Measurements from ENCODE around the gene IZUMO1. TPM values are rescaled to one million over a fixed set of nuclear protein-coding genes. Genes with fewer than 3 reads are reported as not detected.

The IZUMO1 gene
- total and polyA plus RNA-seq, 2 of the 13 experiments (the other 11 are each of a cell fraction or from before 2014, with no cell fraction given), result 0.07 to 0.22 TPM

DNA sequence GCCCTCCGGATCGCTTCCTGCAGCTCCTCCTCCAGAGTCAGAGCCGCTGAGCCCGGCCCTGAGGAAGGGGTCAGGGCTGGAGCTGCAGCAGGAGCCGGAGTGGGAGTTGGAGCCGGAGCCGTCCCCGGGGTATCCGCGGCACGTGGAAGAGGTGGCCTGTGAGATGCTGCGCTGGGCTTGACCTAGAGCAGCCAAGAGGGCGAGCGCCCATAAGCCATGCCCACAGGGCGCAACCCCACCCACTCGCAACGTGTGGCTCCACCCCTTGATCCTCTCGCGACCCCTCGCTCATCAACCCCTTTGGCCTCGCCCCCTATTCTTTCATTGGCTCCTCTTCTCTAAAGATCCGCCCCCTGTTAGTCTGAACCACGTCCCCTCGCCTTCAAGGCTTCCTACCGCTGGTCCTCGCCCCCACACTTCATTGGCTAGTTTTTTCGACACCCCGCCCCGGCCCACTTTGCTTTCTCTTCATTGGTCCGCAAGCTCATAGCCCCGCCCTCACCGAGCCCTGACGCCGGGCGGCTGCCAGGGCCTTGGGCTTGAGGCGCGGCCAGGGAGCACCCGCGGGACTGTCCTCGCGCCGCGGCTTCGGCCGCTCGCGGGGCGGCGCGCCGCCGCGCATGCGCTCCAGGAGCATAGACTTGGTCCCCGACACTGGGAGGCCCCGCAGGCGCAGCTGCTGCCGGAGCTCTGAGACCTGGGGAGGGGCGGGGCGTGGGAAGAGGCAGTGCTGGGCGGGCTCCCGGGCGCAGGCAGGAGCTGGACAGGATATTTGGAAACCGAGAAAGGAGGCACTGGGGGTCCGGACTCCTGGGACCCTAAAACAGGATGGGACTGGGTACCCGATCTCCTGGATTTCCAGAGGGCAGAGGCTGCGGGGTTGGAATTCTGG lies 32.6 kb downstream of the IZUMO1 start (continued):
- TF ChIP-seq, protein P1, sequence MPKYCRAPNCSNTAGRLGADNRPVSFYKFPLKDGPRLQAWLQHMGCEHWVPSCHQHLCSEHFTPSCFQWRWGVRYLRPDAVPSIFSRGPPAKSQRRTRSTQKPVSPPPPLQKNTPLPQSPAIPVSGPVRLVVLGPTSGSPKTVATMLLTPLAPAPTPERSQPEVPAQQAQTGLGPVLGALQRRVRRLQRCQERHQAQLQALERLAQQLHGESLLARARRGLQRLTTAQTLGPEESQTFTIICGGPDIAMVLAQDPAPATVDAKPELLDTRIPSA (CRISPR knock-in tag; IDR thresholded peaks at IDR 0.05; ENCODE audit: borderline replicate concordance), result no peak
- TF ChIP-seq, protein P2, sequence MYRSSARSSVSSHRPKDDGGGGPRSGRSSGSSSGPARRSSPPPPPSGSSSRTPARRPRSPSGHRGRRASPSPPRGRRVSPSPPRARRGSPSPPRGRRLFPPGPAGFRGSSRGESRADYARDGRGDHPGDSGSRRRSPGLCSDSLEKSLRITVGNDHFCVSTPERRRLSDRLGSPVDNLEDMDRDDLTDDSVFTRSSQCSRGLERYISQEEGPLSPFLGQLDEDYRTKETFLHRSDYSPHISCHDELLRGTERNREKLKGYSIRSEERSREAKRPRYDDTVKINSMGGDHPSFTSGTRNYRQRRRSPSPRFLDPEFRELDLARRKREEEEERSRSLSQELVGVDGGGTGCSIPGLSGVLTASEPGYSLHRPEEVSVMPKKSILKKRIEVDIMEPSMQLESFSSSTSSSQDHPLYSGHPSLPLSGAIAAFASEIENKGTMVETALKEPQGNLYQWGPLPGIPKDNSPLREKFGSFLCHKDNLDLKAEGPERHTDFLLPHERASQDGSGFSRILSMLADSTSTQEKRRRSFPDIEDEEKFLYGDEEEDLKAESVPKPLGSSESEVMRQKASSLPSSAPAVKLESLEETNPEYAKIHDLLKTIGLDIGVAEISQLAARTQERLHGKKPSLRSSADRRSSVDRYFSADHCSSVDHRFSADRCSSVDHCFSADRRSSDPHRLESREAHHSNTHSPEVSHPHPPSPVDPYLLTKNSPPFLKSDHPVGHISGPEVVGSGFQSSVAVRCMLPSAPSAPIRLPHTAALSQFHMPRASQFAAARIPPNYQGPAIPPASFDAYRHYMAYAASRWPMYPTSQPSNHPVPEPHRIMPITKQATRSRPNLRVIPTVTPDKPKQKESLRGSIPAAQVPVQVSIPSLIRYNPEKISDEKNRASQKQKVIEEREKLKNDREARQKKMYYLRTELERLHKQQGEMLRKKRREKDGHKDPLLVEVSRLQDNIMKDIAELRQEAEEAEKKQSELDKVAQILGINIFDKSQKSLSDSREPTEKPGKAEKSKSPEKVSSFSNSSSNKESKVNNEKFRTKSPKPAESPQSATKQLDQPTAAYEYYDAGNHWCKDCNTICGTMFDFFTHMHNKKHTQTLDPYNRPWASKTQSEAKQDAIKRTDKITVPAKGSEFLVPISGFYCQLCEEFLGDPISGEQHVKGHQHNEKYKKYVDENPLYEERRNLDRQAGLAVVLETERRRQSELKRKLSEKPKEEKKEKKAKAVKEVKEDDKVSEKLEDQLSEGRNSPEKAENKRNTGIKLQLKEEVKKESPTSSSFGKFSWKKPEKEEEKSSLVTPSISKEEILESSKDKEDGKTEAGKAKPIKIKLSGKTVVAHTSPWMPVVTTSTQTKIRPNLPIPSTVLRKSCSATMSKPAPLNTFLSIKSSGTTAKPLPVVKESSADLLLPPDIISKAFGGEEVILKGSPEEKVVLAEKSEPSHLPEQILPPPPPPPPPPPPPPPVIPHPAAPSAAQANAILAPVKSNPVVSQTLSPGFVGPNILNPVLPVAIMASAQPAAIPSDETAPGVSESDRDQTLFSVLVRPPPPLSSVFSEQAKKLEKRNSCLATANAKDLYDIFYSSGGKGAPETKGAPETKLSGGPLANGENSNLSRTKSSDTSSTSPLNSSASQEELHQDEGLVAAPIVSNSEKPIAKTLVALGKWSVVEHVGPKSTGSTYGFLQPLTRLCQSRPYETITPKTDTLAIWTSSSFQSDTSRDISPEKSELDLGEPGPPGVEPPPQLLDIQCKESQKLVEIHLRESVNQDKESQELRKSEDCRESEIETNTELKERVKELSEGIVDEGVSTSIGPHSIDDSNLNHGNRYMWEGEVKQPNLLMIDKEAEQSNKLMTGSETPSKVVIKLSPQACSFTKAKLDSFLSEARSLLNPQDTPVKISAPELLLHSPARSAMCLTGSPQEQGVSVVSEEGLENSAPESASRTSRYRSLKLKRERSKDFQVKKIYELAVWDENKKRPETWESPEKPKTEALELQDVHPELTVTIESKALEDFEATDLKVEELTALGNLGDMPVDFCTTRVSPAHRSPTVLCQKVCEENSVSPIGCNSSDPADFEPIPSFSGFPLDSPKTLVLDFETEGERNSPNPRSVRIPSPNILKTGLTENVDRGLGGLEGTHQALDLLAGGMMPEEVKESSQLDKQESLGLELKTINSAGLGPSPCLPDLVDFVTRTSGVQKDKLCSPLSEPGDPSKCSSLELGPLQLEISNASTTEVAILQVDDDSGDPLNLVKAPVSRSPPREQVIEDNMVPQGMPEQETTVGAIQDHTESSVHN (CRISPR knock-in tag; IDR thresholded peaks at IDR 0.05), result no peak; the same call in 1 of the 2 replicates
- TF ChIP-seq, protein P3, sequence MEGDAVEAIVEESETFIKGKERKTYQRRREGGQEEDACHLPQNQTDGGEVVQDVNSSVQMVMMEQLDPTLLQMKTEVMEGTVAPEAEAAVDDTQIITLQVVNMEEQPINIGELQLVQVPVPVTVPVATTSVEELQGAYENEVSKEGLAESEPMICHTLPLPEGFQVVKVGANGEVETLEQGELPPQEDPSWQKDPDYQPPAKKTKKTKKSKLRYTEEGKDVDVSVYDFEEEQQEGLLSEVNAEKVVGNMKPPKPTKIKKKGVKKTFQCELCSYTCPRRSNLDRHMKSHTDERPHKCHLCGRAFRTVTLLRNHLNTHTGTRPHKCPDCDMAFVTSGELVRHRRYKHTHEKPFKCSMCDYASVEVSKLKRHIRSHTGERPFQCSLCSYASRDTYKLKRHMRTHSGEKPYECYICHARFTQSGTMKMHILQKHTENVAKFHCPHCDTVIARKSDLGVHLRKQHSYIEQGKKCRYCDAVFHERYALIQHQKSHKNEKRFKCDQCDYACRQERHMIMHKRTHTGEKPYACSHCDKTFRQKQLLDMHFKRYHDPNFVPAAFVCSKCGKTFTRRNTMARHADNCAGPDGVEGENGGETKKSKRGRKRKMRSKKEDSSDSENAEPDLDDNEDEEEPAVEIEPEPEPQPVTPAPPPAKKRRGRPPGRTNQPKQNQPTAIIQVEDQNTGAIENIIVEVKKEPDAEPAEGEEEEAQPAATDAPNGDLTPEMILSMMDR (CRISPR knock-in tag; IDR thresholded peaks at IDR 0.05), result peak; percentile 23; the same call in 1 of the 2 replicates
- no peak for TF ChIP-seq HNRNPK (IDR thresholded peaks at IDR 0.05; ENCODE audit: low read depth, low read length, poor library complexity, severe bottlenecking)
- TF ChIP-seq, protein P4, sequence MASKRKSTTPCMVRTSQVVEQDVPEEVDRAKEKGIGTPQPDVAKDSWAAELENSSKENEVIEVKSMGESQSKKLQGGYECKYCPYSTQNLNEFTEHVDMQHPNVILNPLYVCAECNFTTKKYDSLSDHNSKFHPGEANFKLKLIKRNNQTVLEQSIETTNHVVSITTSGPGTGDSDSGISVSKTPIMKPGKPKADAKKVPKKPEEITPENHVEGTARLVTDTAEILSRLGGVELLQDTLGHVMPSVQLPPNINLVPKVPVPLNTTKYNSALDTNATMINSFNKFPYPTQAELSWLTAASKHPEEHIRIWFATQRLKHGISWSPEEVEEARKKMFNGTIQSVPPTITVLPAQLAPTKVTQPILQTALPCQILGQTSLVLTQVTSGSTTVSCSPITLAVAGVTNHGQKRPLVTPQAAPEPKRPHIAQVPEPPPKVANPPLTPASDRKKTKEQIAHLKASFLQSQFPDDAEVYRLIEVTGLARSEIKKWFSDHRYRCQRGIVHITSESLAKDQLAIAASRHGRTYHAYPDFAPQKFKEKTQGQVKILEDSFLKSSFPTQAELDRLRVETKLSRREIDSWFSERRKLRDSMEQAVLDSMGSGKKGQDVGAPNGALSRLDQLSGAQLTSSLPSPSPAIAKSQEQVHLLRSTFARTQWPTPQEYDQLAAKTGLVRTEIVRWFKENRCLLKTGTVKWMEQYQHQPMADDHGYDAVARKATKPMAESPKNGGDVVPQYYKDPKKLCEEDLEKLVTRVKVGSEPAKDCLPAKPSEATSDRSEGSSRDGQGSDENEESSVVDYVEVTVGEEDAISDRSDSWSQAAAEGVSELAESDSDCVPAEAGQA (IDR thresholded peaks at IDR 0.05; ENCODE audit: low read depth), result peak; percentile 9; the same call in 1 of the 2 replicates
- TF ChIP-seq, protein P4 (CRISPR knock-in tag; IDR thresholded peaks at IDR 0.05; ENCODE audit: borderline replicate concordance), result no peak
- TF ChIP-seq, protein P5, sequence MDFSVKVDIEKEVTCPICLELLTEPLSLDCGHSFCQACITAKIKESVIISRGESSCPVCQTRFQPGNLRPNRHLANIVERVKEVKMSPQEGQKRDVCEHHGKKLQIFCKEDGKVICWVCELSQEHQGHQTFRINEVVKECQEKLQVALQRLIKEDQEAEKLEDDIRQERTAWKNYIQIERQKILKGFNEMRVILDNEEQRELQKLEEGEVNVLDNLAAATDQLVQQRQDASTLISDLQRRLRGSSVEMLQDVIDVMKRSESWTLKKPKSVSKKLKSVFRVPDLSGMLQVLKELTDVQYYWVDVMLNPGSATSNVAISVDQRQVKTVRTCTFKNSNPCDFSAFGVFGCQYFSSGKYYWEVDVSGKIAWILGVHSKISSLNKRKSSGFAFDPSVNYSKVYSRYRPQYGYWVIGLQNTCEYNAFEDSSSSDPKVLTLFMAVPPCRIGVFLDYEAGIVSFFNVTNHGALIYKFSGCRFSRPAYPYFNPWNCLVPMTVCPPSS (IDR thresholded peaks at IDR 0.05), result no peak
- TF ChIP-seq MED13 (CRISPR knock-in tag; IDR thresholded peaks at IDR 0.05), result no peak

Measured in HepG2 (cell line).